Measurements from ENCODE around the gene MEAF6.

The MEAF6 gene

DNA sequence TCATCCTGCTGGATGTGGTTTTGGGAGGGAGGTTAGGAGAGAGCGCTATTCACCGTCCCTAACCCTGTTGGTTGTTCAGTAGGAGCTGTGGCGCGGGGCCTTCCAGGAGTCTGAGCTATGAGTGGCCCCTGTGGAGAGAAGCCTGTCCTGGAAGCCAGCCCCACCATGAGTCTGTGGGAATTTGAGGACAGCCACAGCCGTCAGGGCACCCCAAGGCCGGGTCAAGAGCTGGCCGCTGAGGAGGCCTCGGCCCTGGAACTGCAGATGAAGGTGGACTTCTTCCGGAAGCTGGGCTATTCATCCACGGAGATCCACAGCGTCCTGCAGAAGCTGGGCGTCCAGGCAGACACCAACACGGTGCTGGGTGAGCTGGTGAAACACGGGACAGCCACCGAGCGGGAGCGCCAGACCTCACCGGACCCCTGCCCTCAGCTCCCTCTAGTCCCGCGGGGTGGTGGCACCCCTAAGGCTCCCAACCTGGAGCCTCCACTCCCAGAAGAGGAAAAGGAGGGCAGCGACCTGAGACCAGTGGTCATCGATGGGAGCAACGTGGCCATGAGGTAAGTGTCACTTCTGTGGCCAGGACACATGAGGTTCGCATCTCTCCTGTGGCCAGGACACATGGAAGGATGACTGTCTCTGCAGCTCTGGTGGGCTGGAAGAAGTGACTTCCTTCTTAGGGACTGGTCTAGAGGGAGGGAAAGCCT lies 39.0 kb downstream of the MEAF6 start:
- H3K4me3 ChIP-seq, result peak overlapping the region; percentile 89 to 96
- no peaks in the 10 kb centered on the region for H3K9me3 ChIP-seq
- peaks cover 5 to 23% (median 14%) of the 10 kb centered on the region in 3 donors for H3K36me3 ChIP-seq
- H3K27ac ChIP-seq, result peak overlapping the region; percentile 97 to 99
- H3K27me3 ChIP-seq, result no peaks in the 10 kb centered on the region
- no peak for TF ChIP-seq CTCF (IDR thresholded peaks at IDR 0.05)
- peaks cover 0 to 92% (median 87%) of the 10 kb centered on the region in 4 donors for H3K4me1 ChIP-seq
- DNase-seq, result peak in 1 of 2 donors; percentile 60
- intact Hi-C loops (cut with DNase I; ENCODE audit: low total_unique reads), result no loop called here

GRCh38 chr1:37474697-37475379 lies 39.7 kb downstream of the MEAF6 start:
- TF ChIP-seq CTCF (IDR thresholded peaks at IDR 0.05), result no peak
- Histone ChIP-seq H3K9me3 (no peaks in the 10 kb centered on the region), H3K4me3 (peak overlapping the region; percentile 89 to 96), H3K4me1 (peaks cover 0 to 86% (median 84%) of the 10 kb centered on the region in 4 donors), H3K27ac (peak overlapping the region; percentile 97 to 99), H3K36me3 (peaks cover 0 to 19% (median 10%) of the 10 kb centered on the region in 3 donors), H3K27me3 (no peaks in the 10 kb centered on the region)
- DNase-seq, result no peak
- intact Hi-C loops (cut with DNase I; ENCODE audit: low total_unique reads), result no loop called here

- H3K4me1 ChIP-seq, result peaks cover 0 to 80% (median 79%) of the 10 kb centered on the region in 4 donors
Measured at GRCh38 chr1:37474046-37474696, 40.4 kb downstream of the MEAF6 start, which contains the start of gene ZC3H12A. Gene ZC3H12A (plus strand): TSS chr1:37474580. CDS start chr1:37475497, 917 bp downstream.

GRCh38 chr1:37473431-37474045 lies 41.0 kb downstream of the MEAF6 start:
- peak in 1 of 2 donors; percentile 30 for DNase-seq
- Histone ChIP-seq H3K4me1 (peaks cover 0 to 73% (median 72%) of the 10 kb centered on the region in 4 donors), H3K36me3 (peaks cover 0 to 19% (median 8%) of the 10 kb centered on the region in 3 donors), H3K4me3 (peak overlapping the region; percentile 89 to 96), H3K27me3 (no peaks in the 10 kb centered on the region), H3K27ac (peak overlapping the region; percentile 97 to 99), H3K9me3 (no peaks in the 10 kb centered on the region)
- no peak for TF ChIP-seq CTCF (IDR thresholded peaks at IDR 0.05)
- intact Hi-C loops (cut with DNase I; ENCODE audit: low total_unique reads), result no loop called here

More at GRCh38 chr1:37474046-37474696, 40.4 kb downstream of the MEAF6 start, which contains the start of gene ZC3H12A:
- no peak for TF ChIP-seq CTCF (IDR thresholded peaks at IDR 0.05)
- peak within 1 kb of the TSS; percentile 97 to 99 for H3K27ac ChIP-seq
- peak within 1 kb of the TSS; percentile 89 to 96 for H3K4me3 ChIP-seq
- H3K27me3 ChIP-seq, result no peaks in the 10 kb centered on the region
- no peaks in the 10 kb centered on the region for H3K9me3 ChIP-seq
- H3K36me3 ChIP-seq, result peaks cover 0 to 19% (median 10%) of the 10 kb centered on the region in 3 donors
- DNase-seq, result peak; percentile 89 to 95
- intact Hi-C loops (cut with DNase I; ENCODE audit: low total_unique reads), result no loop called here

GRCh38 chr1:37472994-37473393 lies 41.6 kb downstream of the MEAF6 start:
- no peak for DNase-seq
- peaks cover 0 to 14% (median 3%) of the 10 kb centered on the region in 3 donors for H3K36me3 ChIP-seq
- peaks cover 0 to 68% (median 67%) of the 10 kb centered on the region in 4 donors for H3K4me1 ChIP-seq
- H3K9me3 ChIP-seq, result no peaks in the 10 kb centered on the region
- H3K27ac ChIP-seq, result peak overlapping the region; percentile 97 to 99
- intact Hi-C loops (cut with DNase I; ENCODE audit: low total_unique reads), result no loop called here
- peak overlapping the region in 1 of 2 donors; percentile 89 for H3K4me3 ChIP-seq
- no peaks in the 10 kb centered on the region for H3K27me3 ChIP-seq
- no peak for TF ChIP-seq CTCF (IDR thresholded peaks at IDR 0.05)
